ENCODE measurements around the gene NANOS2.
"Not testable (repeated sequence)": the region's sequence is repeated elsewhere in the genome, so short reads cannot be mapped to it uniquely, and the experiment has no call there.

The NANOS2 gene

GRCh38 chr19:45897261-45897812 is 17.2 kb downstream of the NANOS2 start:
- H3K4me2 ChIP-seq (ENCODE audit: low read depth, low read length) = no peak overlapping the region
- no peak for TF ChIP-seq EZH2phosphoT487 (IDR thresholded peaks at IDR 0.05; ENCODE audit: low read length)
- TF ChIP-seq CTCF (IDR thresholded peaks at IDR 0.05; ENCODE audit: low read length) = no peak
- TF ChIP-seq EZH2 (optimal IDR thresholded peaks at IDR 0.05; ENCODE audit: low read depth, low read length) = no peak
- no peaks in the 10 kb centered on the region for H3K9me2 ChIP-seq (replicated peaks; ENCODE audit: insufficient read depth, low read length)
- no peaks in the 10 kb centered on the region; the same call in 1 of the 2 replicates for H3F3A ChIP-seq (ENCODE audit: insufficient read depth, low read length)
- H3K36me3 ChIP-seq (replicated peaks; ENCODE audit: insufficient read depth, low read length) = no peaks in the 10 kb centered on the region
- H3K9ac ChIP-seq (ENCODE audit: low read length) = no peak overlapping the region
- DNase-seq = no peak
- H3K4me1 ChIP-seq (ENCODE audit: low read length) = no peaks in the 10 kb centered on the region
- H4K20me1 ChIP-seq (ENCODE audit: insufficient read depth, low read length) = no peaks in the 10 kb centered on the region
- H3K27ac ChIP-seq (ENCODE audit: low read length) = no peak overlapping the region
- no peak overlapping the region for H3K4me3 ChIP-seq (ENCODE audit: low read length)
- H3K79me2 ChIP-seq (ENCODE audit: low read length) = no peaks in the 10 kb centered on the region
- H2AFZ ChIP-seq (ENCODE audit: low read length) = no peak overlapping the region
- H3K9me3 ChIP-seq (replicated peaks; ENCODE audit: insufficient read depth, low read length) = no peaks in the 10 kb centered on the region
- no peaks in the 10 kb centered on the region for H3K27me3 ChIP-seq (replicated peaks; ENCODE audit: insufficient read depth, low read length)

- not testable (repeated sequence) for H3K9me3 ChIP-seq (replicated peaks; ENCODE audit: insufficient read depth, low read length); H3F3A ChIP-seq (ENCODE audit: insufficient read depth, low read length); H3K27ac ChIP-seq (ENCODE audit: low read length); H3K4me3 ChIP-seq (ENCODE audit: low read length); H3K4me1 ChIP-seq (ENCODE audit: low read length); H3K27me3 ChIP-seq (replicated peaks; ENCODE audit: insufficient read depth, low read length); H3K79me2 ChIP-seq (ENCODE audit: low read length); H3K9ac ChIP-seq (ENCODE audit: low read length); H4K20me1 ChIP-seq (ENCODE audit: insufficient read depth, low read length); H3K9me2 ChIP-seq (replicated peaks; ENCODE audit: insufficient read depth, low read length); DNase-seq; H2AFZ ChIP-seq (ENCODE audit: low read length); H3K36me3 ChIP-seq (replicated peaks; ENCODE audit: insufficient read depth, low read length); H3K4me2 ChIP-seq (ENCODE audit: low read depth, low read length)
These were observed 18.5 kb downstream of the NANOS2 start for GRCh38 chr19:45895983-45896599.

- Histone ChIP-seq H4K20me1 (ENCODE audit: insufficient read depth, low read length) (no peaks in the 10 kb centered on the region), H3K9me3 (replicated peaks; ENCODE audit: insufficient read depth, low read length) (no peaks in the 10 kb centered on the region)
- no peak for TF ChIP-seq EZH2 (optimal IDR thresholded peaks at IDR 0.05; ENCODE audit: low read depth, low read length)
- no peak for TF ChIP-seq EZH2phosphoT487 (IDR thresholded peaks at IDR 0.05; ENCODE audit: low read length)
- no peak for TF ChIP-seq CTCF (IDR thresholded peaks at IDR 0.05; ENCODE audit: low read length)
These were observed 19.0 kb downstream of the NANOS2 start for GRCh38 chr19:45895519-45895972.

GRCh38 chr19:45890877-45891276 is 23.7 kb downstream of the NANOS2 start:
- H4K20me1 ChIP-seq (ENCODE audit: insufficient read depth, low read length) = no peaks in the 10 kb centered on the region
- no peaks in the 10 kb centered on the region for H3K27me3 ChIP-seq (replicated peaks; ENCODE audit: insufficient read depth, low read length)
- no peak for DNase-seq
- H3K9ac ChIP-seq (ENCODE audit: low read length) = no peak overlapping the region
- no peak overlapping the region for H3K27ac ChIP-seq (ENCODE audit: low read length)
- H3K4me2 ChIP-seq (ENCODE audit: low read depth, low read length) = no peak overlapping the region
- H2AFZ ChIP-seq (ENCODE audit: low read length) = no peak overlapping the region
- H3K4me1 ChIP-seq (ENCODE audit: low read length) = no peaks in the 10 kb centered on the region
- no peaks in the 10 kb centered on the region for H3K9me2 ChIP-seq (replicated peaks; ENCODE audit: insufficient read depth, low read length)
- no peaks in the 10 kb centered on the region for H3K9me3 ChIP-seq (replicated peaks; ENCODE audit: insufficient read depth, low read length)
- H3K36me3 ChIP-seq (replicated peaks; ENCODE audit: insufficient read depth, low read length) = no peaks in the 10 kb centered on the region
- H3K79me2 ChIP-seq (ENCODE audit: low read length) = no peaks in the 10 kb centered on the region
- TF ChIP-seq EZH2 (optimal IDR thresholded peaks at IDR 0.05; ENCODE audit: low read depth, low read length) = no peak
- no peak for TF ChIP-seq CTCF (IDR thresholded peaks at IDR 0.05; ENCODE audit: low read length)
- TF ChIP-seq EZH2phosphoT487 (IDR thresholded peaks at IDR 0.05; ENCODE audit: low read length) = no peak
- no peaks in the 10 kb centered on the region; the same call in 1 of the 2 replicates for H3F3A ChIP-seq (ENCODE audit: insufficient read depth, low read length)
- no peak overlapping the region for H3K4me3 ChIP-seq (ENCODE audit: low read length)

More at GRCh38 chr19:45895519-45895972, 19.0 kb downstream of the NANOS2 start:
- Histone ChIP-seq H3K27ac (ENCODE audit: low read length) (no peak overlapping the region), H2AFZ (ENCODE audit: low read length) (no peak overlapping the region), H3K4me2 (ENCODE audit: low read depth, low read length) (no peak overlapping the region), H3K79me2 (ENCODE audit: low read length) (no peaks in the 10 kb centered on the region), H3K9me2 (replicated peaks; ENCODE audit: insufficient read depth, low read length) (no peaks in the 10 kb centered on the region), H3K4me3 (ENCODE audit: low read length) (no peak overlapping the region), H3K9ac (ENCODE audit: low read length) (no peak overlapping the region), H3K27me3 (replicated peaks; ENCODE audit: insufficient read depth, low read length) (no peaks in the 10 kb centered on the region), H3F3A (ENCODE audit: insufficient read depth, low read length) (no peaks in the 10 kb centered on the region; the same call in 1 of the 2 replicates), H3K4me1 (ENCODE audit: low read length) (no peaks in the 10 kb centered on the region), H3K36me3 (replicated peaks; ENCODE audit: insufficient read depth, low read length) (no peaks in the 10 kb centered on the region)
- DNase-seq = no peak
